HepG2 (cell line): ENCODE results near the gene IKZF3. TPM values are rescaled to one million over a fixed set of nuclear protein-coding genes. Genes with fewer than 3 reads are reported as not detected.

Experiments
- AKAP8 ChIP-seq: sonication (generic); formaldehyde crosslinking; IDR thresholded peaks from 2 replicates; pipeline ENCODE4 v1.5.1; 2020; ENCODE audit warnings: mild to moderate bottlenecking, missing genetic modification reagents
- ARNT ChIP-seq: fragments of 450-650 bp; IDR thresholded peaks from 2 replicates; pipeline ENCODE4 v1.6.1; 2017
- ESRRA ChIP-seq: sonication (generic); formaldehyde crosslinking; IDR thresholded peaks from 2 replicates; pipeline ENCODE4 v1.5.1; 2020; ENCODE audit warnings: mild to moderate bottlenecking, low read depth, missing genetic modification reagents
- KAT2B ChIP-seq: fragments of 150-350 bp; IDR thresholded peaks from 2 replicates; pipeline ENCODE4 v1.6.1; 2014; ENCODE audit warnings: low read depth, low read length, borderline replicate concordance
- LCORL ChIP-seq, 2 experiments: fragments of 450-650 bp in 1 of 2; sonication (generic) in 1 of 2; formaldehyde crosslinking in 1 of 2; IDR thresholded peaks; 2 replicates each; pipeline versions ENCODE4 v1.5.0 to v1.6.1; 2017 to 2020; ENCODE audit warnings: antibody characterized with exemption in 1 of 2, missing genetic modification reagents in 1 of 2
- NFE2L2 ChIP-seq: fragments of 150-350 bp; IDR thresholded peaks from 2 replicates; pipeline ENCODE4 v1.6.1; 2014; ENCODE audit warnings: low read length
- NFRKB ChIP-seq: fragments of 450-650 bp; IDR thresholded peaks from 2 replicates; pipeline ENCODE4 v1.6.1; 2017
- PAF1 ChIP-seq: IDR thresholded peaks from 2 replicates; pipeline ENCODE4 v1.6.1; 2016; ENCODE audit warnings: missing genetic modification reagents, missing compliant biosample characterization
- PHF20 ChIP-seq: sonication (generic); formaldehyde crosslinking; IDR thresholded peaks from 2 replicates; pipeline ENCODE4 v1.5.0; 2020; ENCODE audit warnings: mild to moderate bottlenecking, missing genetic modification reagents
- PHF5A ChIP-seq: IDR thresholded peaks from one replicate; pipeline ENCODE4 v1.6.1; 2018; ENCODE audit warnings: low read depth, missing genetic modification reagents; ENCODE audit not compliant: unreplicated experiment
- SIN3A ChIP-seq: IDR thresholded peaks from 2 replicates; pipeline ENCODE4 v1.6.1; 2011; ENCODE audit warnings: low read depth, mild to moderate bottlenecking, control low read depth, low read length, borderline replicate concordance
- SP1 ChIP-seq, 2 experiments: fragments of 450-650 bp in 1 of 2; sonication (generic) in 1 of 2; formaldehyde crosslinking in 1 of 2; IDR thresholded peaks; 2 replicates each; pipeline versions ENCODE4 v1.4.0 to v1.6.1; 2016 to 2020; ENCODE audit warnings: missing genetic modification reagents in 1 of 2
- THAP7 ChIP-seq: sonication (generic); formaldehyde crosslinking; IDR thresholded peaks from 2 replicates; pipeline ENCODE4 v1.8.1; 2023; ENCODE audit warnings: mild to moderate bottlenecking, missing genetic modification reagents
- WIZ ChIP-seq: sonication (generic); formaldehyde crosslinking; IDR thresholded peaks from 2 replicates; pipeline ENCODE4 v1.5.1; 2020; ENCODE audit warnings: mild to moderate bottlenecking, missing genetic modification reagents
- ZBTB25 ChIP-seq: IDR thresholded peaks from 2 replicates; pipeline ENCODE4 v1.6.1; 2018; ENCODE audit warnings: missing genetic modification reagents
- ZNF17 ChIP-seq: sonication (generic); formaldehyde crosslinking; IDR thresholded peaks from 2 replicates; pipeline ENCODE4 v1.5.0; 2020; ENCODE audit warnings: mild to moderate bottlenecking, missing genetic modification reagents
- ZNF251 ChIP-seq: sonication (generic); formaldehyde crosslinking; IDR thresholded peaks from 2 replicates; pipeline ENCODE4 v1.9.0; 2021; ENCODE audit warnings: mild to moderate bottlenecking, missing genetic modification reagents
- ZNF292 ChIP-seq: sonication (generic); formaldehyde crosslinking; IDR thresholded peaks from 2 replicates; pipeline ENCODE4 v1.8.1; 2022; ENCODE audit warnings: mild to moderate bottlenecking, low read depth, missing genetic modification reagents, borderline replicate concordance
- ZNF501 ChIP-seq: sonication (generic); formaldehyde crosslinking; IDR thresholded peaks from 2 replicates; pipeline ENCODE4 v1.5.1; 2020; ENCODE audit warnings: mild to moderate bottlenecking, moderate library complexity, missing genetic modification reagents
- ZNF557 ChIP-seq: sonication (generic); formaldehyde crosslinking; IDR thresholded peaks from 2 replicates; pipeline ENCODE4 v1.4.0; 2020; ENCODE audit warnings: missing genetic modification reagents
- ZNF737 ChIP-seq: sonication (generic); formaldehyde crosslinking; IDR thresholded peaks from 2 replicates; pipeline ENCODE4 v1.5.0; 2020; ENCODE audit warnings: missing genetic modification reagents, mild to moderate bottlenecking, borderline replicate concordance
- ZZZ3 ChIP-seq: sonication (generic); formaldehyde crosslinking; IDR thresholded peaks from 2 replicates; pipeline ENCODE4 v1.4.0; 2020; ENCODE audit warnings: missing genetic modification reagents, mild to moderate bottlenecking, borderline replicate concordance
- polyA plus RNA-seq, 8 experiments: library from polyadenylated mRNA; depleted of rRNA in 3 of 8; stranded (reverse) in 7 of 8; unstranded in 1 of 8; fragments of >200 nt; fragmentation: Illumina TruSeq in 4 of 8; extraction: Trizol in 4 of 8; gene quantifications; 2 replicates each; pipeline versions ENCODE4 v1.2.1 to v1.2.3, GENCODE V29; 2011 to 2016; ENCODE audit warnings: low read depth in 4 of 8, missing spikeins in 1 of 8, mixed read lengths in 1 of 8; ENCODE audit not compliant: insufficient read depth in 1 of 8
- total RNA-seq, 5 experiments: library from RNA; depleted of rRNA; stranded (reverse); fragments of >200 nt; fragmentation: Illumina TruSeq; extraction: Trizol; gene quantifications; 2 replicates each; pipeline ENCODE4 v1.2.3, GENCODE V29; 2016; ENCODE audit warnings: low read depth in 1 of 5
- TF ChIP-seq, protein P1 (sequence below): sonication (generic); formaldehyde crosslinking; IDR thresholded peaks from 2 replicates; pipeline ENCODE4 v1.9.0; 2021; ENCODE audit warnings: missing genetic modification reagents, borderline replicate concordance
- TF ChIP-seq, protein P2 (sequence below): sonication (generic); formaldehyde crosslinking; IDR thresholded peaks from 2 replicates; pipeline ENCODE4 v1.5.0; 2020; ENCODE audit warnings: missing genetic modification reagents, mild to moderate bottlenecking, borderline replicate concordance

Gene IKZF3
- total and polyA plus RNA-seq, 2 of the 13 experiments (the other 11 are each of a cell fraction or from before 2014, with no cell fraction given) = not detected

GRCh38 chr17:39730095-39730921 lies 133.8 kb downstream of the IKZF3 start, which contains the start of gene MIEN1 (continued):
- TF ChIP-seq THAP7 (CRISPR knock-in tag) (0 out of 2 replicates have a peak, but pooled peaks have one; percentile 37), ESRRA (CRISPR knock-in tag) (peak; percentile 86), NFRKB (no peak), ZNF292 (CRISPR knock-in tag) (no peak), PHF5A (CRISPR knock-in tag) (no peak), ARNT (no peak), ZNF251 (CRISPR knock-in tag) (no peak), WIZ (CRISPR knock-in tag) (no peak; the same call in 1 of the 2 replicates), AKAP8 (CRISPR knock-in tag) (peak; percentile 91), NFE2L2 (no peak), ZNF17 (CRISPR knock-in tag) (no peak), SP1 (IDR thresholded peaks at IDR 0.05) (peak; percentile 79; the same call in 1 of the 2 replicates), SP1 (CRISPR knock-in tag; IDR thresholded peaks at IDR 0.05) (peak; percentile 100), PAF1 (CRISPR knock-in tag) (no peak), SIN3A (peak; percentile 85; the same call in 1 of the 2 replicates), KAT2B (no peak), ZNF737 (CRISPR knock-in tag) (no peak), ZZZ3 (CRISPR knock-in tag) (no peak; the same call in 1 of the 2 replicates), LCORL (IDR thresholded peaks at IDR 0.05) (no peak), LCORL (CRISPR knock-in tag; IDR thresholded peaks at IDR 0.05) (peak; percentile 96), PHF20 (CRISPR knock-in tag) (peak; percentile 86), ZBTB25 (CRISPR knock-in tag) (peak; percentile 92; the same call in 1 of the 2 replicates), ZNF501 (CRISPR knock-in tag) (peak; percentile 92), ZNF557 (no peak)
- TF ChIP-seq, protein P1, sequence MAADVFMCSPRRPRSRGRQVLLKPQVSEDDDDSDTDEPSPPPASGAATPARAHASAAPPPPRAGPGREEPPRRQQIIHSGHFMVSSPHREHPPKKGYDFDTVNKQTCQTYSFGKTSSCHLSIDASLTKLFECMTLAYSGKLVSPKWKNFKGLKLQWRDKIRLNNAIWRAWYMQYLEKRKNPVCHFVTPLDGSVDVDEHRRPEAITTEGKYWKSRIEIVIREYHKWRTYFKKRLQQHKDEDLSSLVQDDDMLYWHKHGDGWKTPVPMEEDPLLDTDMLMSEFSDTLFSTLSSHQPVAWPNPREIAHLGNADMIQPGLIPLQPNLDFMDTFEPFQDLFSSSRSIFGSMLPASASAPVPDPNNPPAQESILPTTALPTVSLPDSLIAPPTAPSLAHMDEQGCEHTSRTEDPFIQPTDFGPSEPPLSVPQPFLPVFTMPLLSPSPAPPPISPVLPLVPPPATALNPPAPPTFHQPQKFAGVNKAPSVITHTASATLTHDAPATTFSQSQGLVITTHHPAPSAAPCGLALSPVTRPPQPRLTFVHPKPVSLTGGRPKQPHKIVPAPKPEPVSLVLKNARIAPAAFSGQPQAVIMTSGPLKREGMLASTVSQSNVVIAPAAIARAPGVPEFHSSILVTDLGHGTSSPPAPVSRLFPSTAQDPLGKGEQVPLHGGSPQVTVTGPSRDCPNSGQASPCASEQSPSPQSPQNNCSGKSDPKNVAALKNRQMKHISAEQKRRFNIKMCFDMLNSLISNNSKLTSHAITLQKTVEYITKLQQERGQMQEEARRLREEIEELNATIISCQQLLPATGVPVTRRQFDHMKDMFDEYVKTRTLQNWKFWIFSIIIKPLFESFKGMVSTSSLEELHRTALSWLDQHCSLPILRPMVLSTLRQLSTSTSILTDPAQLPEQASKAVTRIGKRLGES (CRISPR knock-in tag) = no peak
- TF ChIP-seq, protein P2, sequence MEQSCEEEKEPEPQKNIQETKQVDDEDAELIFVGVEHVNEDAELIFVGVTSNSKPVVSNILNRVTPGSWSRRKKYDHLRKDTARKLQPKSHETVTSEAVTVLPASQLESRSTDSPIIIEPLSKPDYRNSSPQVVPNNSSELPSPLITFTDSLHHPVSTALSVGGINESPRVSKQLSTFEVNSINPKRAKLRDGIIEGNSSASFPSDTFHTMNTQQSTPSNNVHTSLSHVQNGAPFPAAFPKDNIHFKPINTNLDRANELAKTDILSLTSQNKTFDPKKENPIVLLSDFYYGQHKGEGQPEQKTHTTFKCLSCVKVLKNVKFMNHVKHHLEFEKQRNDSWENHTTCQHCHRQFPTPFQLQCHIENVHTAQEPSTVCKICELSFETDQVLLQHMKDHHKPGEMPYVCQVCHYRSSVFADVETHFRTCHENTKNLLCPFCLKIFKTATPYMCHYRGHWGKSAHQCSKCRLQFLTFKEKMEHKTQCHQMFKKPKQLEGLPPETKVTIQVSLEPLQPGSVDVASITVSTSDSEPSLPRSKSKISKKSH = peak; percentile 64; the same call in 1 of the 2 replicates
